K562 (cell line): ENCODE measurements around the gene TJP3. TPM values are rescaled to one million over a fixed set of nuclear protein-coding genes. Genes with fewer than 3 reads are reported as not detected.
A peak's percentile ranks its signal among the peaks of the same experiment; 100 is the strongest.

Source experiments
- BRCA1 ChIP-seq, 2 experiments: fragments of 450-650 bp in 1 of 2; sonication (generic) in 1 of 2; formaldehyde crosslinking in 1 of 2; IDR thresholded peaks; 2 replicates each; pipeline versions ENCODE4 v1.5.0 to v1.6.1; 2017 to 2020; ENCODE audit warnings: mild to moderate bottlenecking in 1 of 2, missing genetic modification reagents in 1 of 2
- DPF2 ChIP-seq: fragments of 450-650 bp; IDR thresholded peaks from 2 replicates; pipeline ENCODE4 v1.6.1; 2016
- E2F3 ChIP-seq: fragments of 250-450 bp; sonication (Bioruptor Pico); IDR thresholded peaks from 2 replicates; pipeline ENCODE4 v1.4.0; 2020; ENCODE audit warnings: mild to moderate bottlenecking
- EGR1 ChIP-seq: fragments of 450-650 bp; conservative IDR thresholded peaks from 2 replicates; pipeline ENCODE4 v1.6.1; 2017; ENCODE audit warnings: mild to moderate bottlenecking
- EWSR1 ChIP-seq: fragments of 450-650 bp; IDR thresholded peaks from 2 replicates; pipeline ENCODE4 v1.6.1; 2018; ENCODE audit warnings: borderline replicate concordance, mild to moderate bottlenecking, low read depth, moderate library complexity; ENCODE audit not compliant: partially characterized antibody
- FOXA1 ChIP-seq: fragments of 450-650 bp; IDR thresholded peaks from 2 replicates; pipeline ENCODE4 v1.6.1; 2016; ENCODE audit warnings: mild to moderate bottlenecking, borderline replicate concordance
- FOXJ2 ChIP-seq: fragments of 200-800 bp; sonication (Bioruptor generic); IDR thresholded peaks from 2 replicates; pipeline ENCODE4 v1.6.1; 2016; ENCODE audit warnings: missing genetic modification characterization, missing compliant biosample characterization
- JUN ChIP-seq, 2 experiments: sonication (generic) in 1 of 2; formaldehyde crosslinking in 1 of 2; IDR thresholded peaks; 2 replicates each; pipeline versions ENCODE4 v1.6.1 to v1.8.0; 2012 to 2022; ENCODE audit warnings: borderline replicate concordance in 2 of 2, mild to moderate bottlenecking in 2 of 2, improper control_type of control experiment in 1 of 2, low read depth in 1 of 2, low read length in 1 of 2, missing genetic modification reagents in 1 of 2
- KDM4B ChIP-seq, 2 experiments: fragments of 450-650 bp in 1 of 2; sonication (generic) in 1 of 2; IDR thresholded peaks; 2 replicates each; pipeline ENCODE4 v1.6.1; 2016 to 2017; ENCODE audit warnings: borderline replicate concordance in 2 of 2, antibody characterized with exemption in 1 of 2, low read depth in 1 of 2, mild to moderate bottlenecking in 1 of 2
- NCOA6 ChIP-seq: fragments of 450-650 bp; IDR thresholded peaks from 2 replicates; pipeline ENCODE4 v1.6.1; 2017; ENCODE audit warnings: mild to moderate bottlenecking
- PCBP1 ChIP-seq: fragments of 200-400 bp; formaldehyde crosslinking; IDR thresholded peaks from 2 replicates; pipeline ENCODE4 v1.6.1; 2018; ENCODE audit warnings: mild to moderate bottlenecking, low read depth, low read length; ENCODE audit not compliant: poor library complexity, severe bottlenecking
- POLR2A ChIP-seq: fragments of 450-650 bp; conservative IDR thresholded peaks from 2 replicates; pipeline ENCODE4 v1.6.1; 2016
- PYGO2 ChIP-seq: fragments of 450-650 bp; IDR thresholded peaks from 2 replicates; pipeline ENCODE4 v1.6.1; 2016; ENCODE audit warnings: mild to moderate bottlenecking, missing genetic modification characterization, moderate library complexity, missing compliant biosample characterization
- RBM34 ChIP-seq: fragments of 200-400 bp; formaldehyde crosslinking; IDR thresholded peaks from 2 replicates; pipeline ENCODE4 v1.6.1; 2018; ENCODE audit warnings: low read length, borderline replicate concordance; ENCODE audit not compliant: insufficient read depth
- SREBF1 ChIP-seq: fragments of 150-350 bp; IDR thresholded peaks from 2 replicates; pipeline ENCODE4 v1.6.1; 2014; ENCODE audit warnings: antibody characterized with exemption, low read depth, low read length, borderline replicate concordance
- SREBF2 ChIP-seq: sonication (generic); formaldehyde crosslinking; IDR thresholded peaks from 2 replicates; pipeline ENCODE4 v1.4.0; 2020; ENCODE audit warnings: mild to moderate bottlenecking, missing genetic modification reagents
- TCF7 ChIP-seq: sonication (generic); IDR thresholded peaks from 2 replicates; pipeline ENCODE4 v1.6.1; 2016; ENCODE audit warnings: antibody characterized with exemption, borderline replicate concordance
- ZBTB7A ChIP-seq: IDR thresholded peaks from 2 replicates; pipeline ENCODE4 v1.6.1; 2011; ENCODE audit warnings: low read depth, mild to moderate bottlenecking, low read length, moderate library complexity, borderline replicate concordance; ENCODE audit not compliant: control insufficient read depth
- ZNF121 ChIP-seq: sonication (generic); formaldehyde crosslinking; conservative IDR thresholded peaks from 2 replicates; pipeline ENCODE4 v1.8.0; 2022; ENCODE audit warnings: missing genetic modification reagents
- ZNF217 ChIP-seq: sonication (generic); formaldehyde crosslinking; IDR thresholded peaks from 2 replicates; pipeline ENCODE4 v1.8.0; 2022; ENCODE audit warnings: mild to moderate bottlenecking, missing genetic modification reagents
- ZNF224 ChIP-seq: sonication (generic); formaldehyde crosslinking; IDR thresholded peaks from 2 replicates; pipeline ENCODE4 v1.8.0; 2022; ENCODE audit warnings: mild to moderate bottlenecking, missing genetic modification reagents
- ZSCAN32 ChIP-seq: fragments of 450-650 bp; formaldehyde crosslinking; IDR thresholded peaks from 2 replicates; pipeline ENCODE4 v1.4.0; 2020; ENCODE audit warnings: mild to moderate bottlenecking, moderate library complexity
- polyA plus RNA-seq, 8 experiments: library from polyadenylated mRNA; depleted of rRNA in 4 of 8; stranded (reverse) in 5 of 8; unstranded in 3 of 8; fragments of >200 nt; fragmentation: Nextera tagmentation in 2 of 8; fragmentation: Illumina TruSeq in 1 of 8; extraction: Ambion mirVana in 2 of 8; extraction: Trizol in 1 of 8; gene quantifications; 2 replicates each; pipeline versions ENCODE4 v1.2.1 to v1.2.3, GENCODE V29; 2011 to 2014; ENCODE audit warnings: inconsistent platforms in 1 of 8, missing spikeins in 1 of 8
- total RNA-seq, 7 experiments: library from RNA; depleted of rRNA in 6 of 7; stranded (reverse); fragments of >200 nt in 6 of 7; fragmentation: Illumina TruSeq in 2 of 7; extraction: Trizol in 2 of 7; gene quantifications; 2 replicates each; pipeline versions ENCODE4 v1.2.1 to v1.2.3, GENCODE V29; 2011 to 2021; ENCODE audit warnings: low replicate concordance in 1 of 7
- TF ChIP-seq, protein P1 (sequence below), 3 experiments: fragments of 200-800 bp in 1 of 3; fragments of 250-450 bp in 1 of 3; fragments of 450-650 bp in 1 of 3; sonication (Bioruptor Pico) in 1 of 3; sonication (Bioruptor generic) in 1 of 3; formaldehyde crosslinking in 1 of 3; IDR thresholded peaks; 2 replicates each; pipeline versions ENCODE4 v1.6.1 to v1.8.0; 2016 to 2022; ENCODE audit warnings: mild to moderate bottlenecking in 2 of 3, missing genetic modification characterization in 2 of 3, missing compliant biosample characterization in 1 of 3, moderate library complexity in 1 of 3
- TF ChIP-seq, protein P2 (sequence below), 2 experiments: IDR thresholded peaks; 2 replicates each; pipeline ENCODE4 v1.6.1; 2011; ENCODE audit warnings: borderline replicate concordance in 1 of 2, control low read depth in 1 of 2, low read depth in 1 of 2, low read length in 1 of 2, mild to moderate bottlenecking in 1 of 2, mixed read lengths in 1 of 2, moderate library complexity in 1 of 2; ENCODE audit not compliant: insufficient read depth in 1 of 2, insufficient read length in 1 of 2, poor library complexity in 1 of 2, severe bottlenecking in 1 of 2; ENCODE audit errors: extremely low read depth in 1 of 2

Gene TJP3
- total and polyA plus RNA-seq, 9 of the 15 experiments (the other 6 are each of a cell fraction or from before 2014, with no cell fraction given) = 0.11 to 2.4 (median 0.57) TPM; not detected in 1

DNA sequence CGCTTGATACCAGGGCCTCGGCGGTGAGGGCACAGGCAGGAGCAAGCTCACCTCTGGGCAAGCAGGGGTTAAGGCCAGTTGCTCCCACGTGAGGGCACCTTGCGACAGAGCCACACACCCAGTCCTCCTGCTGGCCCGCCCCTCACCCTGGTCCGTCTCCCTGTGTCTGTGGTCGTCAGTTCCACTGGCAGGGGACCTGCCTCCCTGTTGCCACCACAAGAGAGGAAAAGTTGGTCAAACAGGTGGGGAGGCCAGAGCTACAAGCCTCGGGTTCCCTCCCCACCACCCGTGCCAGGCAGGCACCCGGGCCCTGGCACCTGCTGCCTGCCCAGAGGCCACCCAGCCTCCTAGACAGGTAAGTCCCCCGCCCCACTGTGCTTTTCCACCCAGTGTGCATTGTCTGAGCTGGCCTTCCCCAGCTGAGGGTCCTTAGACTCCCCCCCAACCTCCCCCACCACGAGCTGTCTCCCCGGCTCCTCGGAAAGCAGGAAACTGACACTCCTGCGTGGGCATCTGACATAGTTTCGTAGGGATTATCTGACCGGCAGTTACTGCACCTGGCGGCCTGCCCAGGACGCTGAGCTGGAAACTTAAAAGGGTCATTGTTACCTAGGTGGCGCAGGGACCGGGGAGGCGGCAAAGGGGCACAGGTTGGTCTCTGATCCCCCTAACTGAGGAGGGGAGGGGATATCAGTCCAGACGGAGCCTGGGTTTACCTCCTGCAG, at the start of gene TJP3 (continued):
- TF ChIP-seq JUN (IDR thresholded peaks at IDR 0.05; ENCODE audit: borderline replicate concordance, low read depth, low read length) (no peak), JUN (CRISPR knock-in tag; IDR thresholded peaks at IDR 0.05; ENCODE audit: borderline replicate concordance) (no peak), BRCA1 (IDR thresholded peaks at IDR 0.05) (no peak), BRCA1 (CRISPR knock-in tag; IDR thresholded peaks at IDR 0.05) (no peak), ZSCAN32 (CRISPR knock-in tag) (no peak), EWSR1 (no peak), ZBTB7A (peak; percentile 78; the same call in 1 of the 2 replicates), ZNF217 (CRISPR knock-in tag) (no peak), KDM4B (IDR thresholded peaks at IDR 0.05; ENCODE audit: borderline replicate concordance in 2 of 2, low read depth in 1 of 2) (no peak), NCOA6 (no peak), ZNF224 (CRISPR knock-in tag) (no peak), PCBP1 (no peak), FOXJ2 (no peak), DPF2 (no peak), SREBF2 (CRISPR knock-in tag) (no peak), TCF7 (no peak), PYGO2 (no peak), POLR2A (no peak), FOXA1 (no peak), ZNF121 (CRISPR knock-in tag) (no peak), EGR1 (0 out of 2 replicates have a peak, but pooled peaks have one; percentile 22), SREBF1 (no peak), E2F3 (CRISPR knock-in tag) (no peak), RBM34 (no peak)
- TF ChIP-seq, protein P1, sequence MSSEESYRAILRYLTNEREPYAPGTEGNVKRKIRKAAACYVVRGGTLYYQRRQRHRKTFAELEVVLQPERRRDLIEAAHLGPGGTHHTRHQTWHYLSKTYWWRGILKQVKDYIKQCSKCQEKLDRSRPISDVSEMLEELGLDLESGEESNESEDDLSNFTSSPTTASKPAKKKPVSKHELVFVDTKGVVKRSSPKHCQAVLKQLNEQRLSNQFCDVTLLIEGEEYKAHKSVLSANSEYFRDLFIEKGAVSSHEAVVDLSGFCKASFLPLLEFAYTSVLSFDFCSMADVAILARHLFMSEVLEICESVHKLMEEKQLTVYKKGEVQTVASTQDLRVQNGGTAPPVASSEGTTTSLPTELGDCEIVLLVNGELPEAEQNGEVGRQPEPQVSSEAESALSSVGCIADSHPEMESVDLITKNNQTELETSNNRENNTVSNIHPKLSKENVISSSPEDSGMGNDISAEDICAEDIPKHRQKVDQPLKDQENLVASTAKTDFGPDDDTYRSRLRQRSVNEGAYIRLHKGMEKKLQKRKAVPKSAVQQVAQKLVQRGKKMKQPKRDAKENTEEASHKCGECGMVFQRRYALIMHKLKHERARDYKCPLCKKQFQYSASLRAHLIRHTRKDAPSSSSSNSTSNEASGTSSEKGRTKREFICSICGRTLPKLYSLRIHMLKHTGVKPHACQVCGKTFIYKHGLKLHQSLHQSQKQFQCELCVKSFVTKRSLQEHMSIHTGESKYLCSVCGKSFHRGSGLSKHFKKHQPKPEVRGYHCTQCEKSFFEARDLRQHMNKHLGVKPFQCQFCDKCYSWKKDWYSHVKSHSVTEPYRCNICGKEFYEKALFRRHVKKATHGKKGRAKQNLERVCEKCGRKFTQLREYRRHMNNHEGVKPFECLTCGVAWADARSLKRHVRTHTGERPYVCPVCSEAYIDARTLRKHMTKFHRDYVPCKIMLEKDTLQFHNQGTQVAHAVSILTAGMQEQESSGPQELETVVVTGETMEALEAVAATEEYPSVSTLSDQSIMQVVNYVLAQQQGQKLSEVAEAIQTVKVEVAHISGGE (CRISPR knock-in tag; IDR thresholded peaks at IDR 0.05) = no peak
- TF ChIP-seq, protein P2, sequence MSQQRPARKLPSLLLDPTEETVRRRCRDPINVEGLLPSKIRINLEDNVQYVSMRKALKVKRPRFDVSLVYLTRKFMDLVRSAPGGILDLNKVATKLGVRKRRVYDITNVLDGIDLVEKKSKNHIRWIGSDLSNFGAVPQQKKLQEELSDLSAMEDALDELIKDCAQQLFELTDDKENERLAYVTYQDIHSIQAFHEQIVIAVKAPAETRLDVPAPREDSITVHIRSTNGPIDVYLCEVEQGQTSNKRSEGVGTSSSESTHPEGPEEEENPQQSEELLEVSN (IDR thresholded peaks at IDR 0.05; ENCODE audit: borderline replicate concordance in 1 of 2, extremely low read depth in 1 of 2, insufficient read depth in 1 of 2, insufficient read length in 1 of 2, low read depth in 1 of 2, low read length in 1 of 2, poor library complexity in 1 of 2, severe bottlenecking in 1 of 2) = no peak
